PC-9 (cell line): ENCODE results near the gene PKLR. TPM values are rescaled to one million over a fixed set of nuclear protein-coding genes. Genes with fewer than 3 reads are reported as not detected.

ENCODE experiments used
- BruUV-seq: library from RNA; stranded (reverse); fragments of 400-500 nt; replicated peaks from 2 replicates; lab custom pipeline; 2021; lab: Mats Ljungman, UMichigan
- CTCF ChIA-PET: fragments of 300-600 bp; sonication (Branson Sonifier 250); formaldehyde crosslinking; loops from one replicate; lab custom pipeline; 2022; ENCODE audit warnings: antibody characterized with exemption; lab: Charles Lee
- POLR2A ChIA-PET: fragments of 300-600 bp; sonication (Branson Sonifier 250); formaldehyde crosslinking; loops from one replicate; lab custom pipeline; 2022; ENCODE audit warnings: antibody characterized with exemption; ENCODE audit not compliant: unreplicated experiment; lab: Charles Lee
- DNase-seq, 2 experiments: peaks; one replicate each; pipeline versions ENCODE4 v3.0.0 to v3.0.0-alpha.2; 2015 to 2022; ENCODE audit warnings: mixed read lengths in 1 of 2
- H2AFZ ChIP-seq: fragments of 200-600 bp; sonication (generic); 2 replicates; pipeline ENCODE4 v1.8.1; 2017; ENCODE audit warnings: antibody characterized with exemption
- H3F3A ChIP-seq: fragments of 200-600 bp; sonication (generic); 2 replicates; pipeline ENCODE4 v1.8.1; 2017; ENCODE audit warnings: antibody characterized with exemption, mild to moderate bottlenecking, low read depth; ENCODE audit not compliant: insufficient read depth
- H3K27ac ChIP-seq: fragments of 200-600 bp; sonication (generic); 2 replicates; pipeline ENCODE4 v1.6.1; 2016; ENCODE audit warnings: mixed run types
- H3K27me3 ChIP-seq: fragments of 200-600 bp; sonication (generic); 2 replicates; pipeline ENCODE4 v1.6.1; 2016; ENCODE audit warnings: low read depth, mixed run types; ENCODE audit not compliant: insufficient read depth
- H3K36me3 ChIP-seq: fragments of 200-600 bp; sonication (generic); 2 replicates; pipeline ENCODE4 v1.6.1; 2016; ENCODE audit warnings: low read depth, mixed run types
- H3K4me1 ChIP-seq: fragments of 200-600 bp; sonication (generic); replicated peaks from 2 replicates; pipeline ENCODE4 v1.6.1; 2016; ENCODE audit warnings: mixed run types; ENCODE audit not compliant: insufficient read depth
- H3K4me2 ChIP-seq: fragments of 200-600 bp; sonication (generic); 2 replicates; pipeline ENCODE4 v1.6.1; 2017; ENCODE audit warnings: mixed run types
- H3K4me3 ChIP-seq: fragments of 200-600 bp; sonication (generic); 2 replicates; pipeline ENCODE4 v1.6.1; 2016; ENCODE audit warnings: mixed run types
- H3K79me2 ChIP-seq: fragments of 200-600 bp; sonication (generic); 2 replicates; pipeline ENCODE4 v1.6.1; 2017; ENCODE audit warnings: low read depth, mixed run types
- H3K9me2 ChIP-seq: fragments of 200-600 bp; sonication (generic); 2 replicates; pipeline ENCODE4 v1.8.1; 2017; ENCODE audit warnings: mild to moderate bottlenecking; ENCODE audit not compliant: insufficient read depth
- H3K9me3 ChIP-seq: fragments of 200-600 bp; sonication (generic); 2 replicates; pipeline ENCODE4 v1.8.1; 2016; ENCODE audit warnings: low read depth; ENCODE audit not compliant: insufficient read depth
- H4K20me1 ChIP-seq: fragments of 200-600 bp; sonication (generic); 2 replicates; pipeline ENCODE4 v1.8.1; 2017; ENCODE audit not compliant: insufficient read depth
- CTCF ChIP-seq: fragments of 200-600 bp; sonication (generic); conservative IDR thresholded peaks from 2 replicates; pipeline ENCODE4 v1.6.1; 2017; ENCODE audit warnings: mixed run types, antibody characterized with exemption, mild to moderate bottlenecking, moderate library complexity
- EZH2 ChIP-seq: fragments of 200-600 bp; sonication (generic); IDR thresholded peaks from 2 replicates; pipeline ENCODE4 v1.8.0; 2017; ENCODE audit warnings: antibody characterized with exemption, low read depth
- intact Hi-C: fragments of 100-400 bp; cut with micrococcal nuclease; formaldehyde crosslinking; loops from one replicate; pipeline ENCODE4 v1.10.0; 2022; ENCODE audit not compliant: unreplicated experiment
- total RNA-seq: library from RNA; stranded (reverse); gene quantifications from 2 replicates; pipeline ENCODE4 v1.2.3, GENCODE V29; 2021

Gene PKLR
- total RNA-seq, 1 experiment from 2014 or later: not detected

GRCh38 chr1:155256058-155256852 is 45.0 kb downstream of the PKLR start:
- Histone ChIP-seq H3K27me3 (no peaks in the 10 kb centered on the region), H3K36me3 (peaks cover 5% of the 10 kb centered on the region; the same call in 1 of the 2 replicates), H2AFZ (no peak overlapping the region), H3K27ac (no peak overlapping the region), H3F3A (peaks cover 26% of the 10 kb centered on the region), H3K79me2 (peaks cover 27% of the 10 kb centered on the region), H3K4me1 (peaks cover 23% of the 10 kb centered on the region), H3K4me3 (no peak overlapping the region), H4K20me1 (no peaks in the 10 kb centered on the region), H3K9me3 (no peaks in the 10 kb centered on the region), H3K9me2 (no peaks in the 10 kb centered on the region), H3K4me2 (no peak overlapping the region)
- CTCF ChIA-PET: no interaction called here
- TF ChIP-seq CTCF (no peak), EZH2 (no peak)
- POLR2A ChIA-PET: no interaction called here
- DNase-seq: no peak
- intact Hi-C loops: loop anchor here (10.0 kb wide), 1 partner anchor 249 kb away; no protein-coding TSS in a partner anchor
- BruUV-seq: no TSS peak

GRCh38 chr1:155255243-155256007 is 45.8 kb downstream of the PKLR start, which contains the start of gene ENTREP3:
ENTREP3 (minus strand) TSS chr1:155255483; CDS start chr1:155254877, 606 bp downstream.
- H3K4me1 ChIP-seq: peaks cover 15% of the 10 kb centered on the region
- peak within 1 kb of the TSS; percentile 91 for H2AFZ ChIP-seq
- peaks cover 23% of the 10 kb centered on the region; the same call in 1 of the 2 replicates for H3F3A ChIP-seq
- no peaks in the 10 kb centered on the region for H3K9me2 ChIP-seq
- peak within 1 kb of the TSS; percentile 97 for H3K4me2 ChIP-seq
- intact Hi-C loops: loop anchor here (10.0 kb wide), 1 partner anchor 249 kb away; no protein-coding TSS in a partner anchor
- no peaks in the 10 kb centered on the region for H3K27me3 ChIP-seq
- peaks cover 5% of the 10 kb centered on the region; the same call in 1 of the 2 replicates for H3K36me3 ChIP-seq
- no peak for TF ChIP-seq CTCF
- TF ChIP-seq EZH2: no peak
- no peak within 1 kb of the TSS for H3K27ac ChIP-seq
- no TSS peak for BruUV-seq
- no peaks in the 10 kb centered on the region for H3K9me3 ChIP-seq
- peak within 1 kb of the TSS; percentile 81 for H3K4me3 ChIP-seq
- peak; percentile 52 to 76 for DNase-seq
- CTCF ChIA-PET: interaction anchor here (0.6 to 0.7 kb wide), 2 partner anchors 62 to 929 kb away, joined by 3 to 5 read pairs; no protein-coding TSS in a partner anchor
- H3K79me2 ChIP-seq: peaks cover 18% of the 10 kb centered on the region
- no peaks in the 10 kb centered on the region for H4K20me1 ChIP-seq
- POLR2A ChIA-PET: interaction anchor here (0.6 kb wide), 1 partner anchor 613 kb away, joined by 6 read pairs; no protein-coding TSS in a partner anchor

- Histone ChIP-seq H3K4me2 (peak overlapping the region; percentile 97), H3K36me3 (peaks cover 5% of the 10 kb centered on the region; the same call in 1 of the 2 replicates), H3K27me3 (no peaks in the 10 kb centered on the region), H3K4me1 (peaks cover 13% of the 10 kb centered on the region), H3K27ac (no peak overlapping the region), H3K4me3 (peak overlapping the region; percentile 81), H3K9me3 (no peaks in the 10 kb centered on the region), H3K9me2 (no peaks in the 10 kb centered on the region), H3F3A (peaks cover 26% of the 10 kb centered on the region; the same call in 1 of the 2 replicates), H4K20me1 (no peaks in the 10 kb centered on the region), H2AFZ (peak overlapping the region; percentile 91), H3K79me2 (peaks cover 14% of the 10 kb centered on the region)
- intact Hi-C loops: loop anchor here (10.0 kb wide), 1 partner anchor 250 kb away; no protein-coding TSS in a partner anchor
- BruUV-seq: TSS peak; percentile 26
- ChIA-PET CTCF (interaction anchor here (0.6 to 0.7 kb wide), 2 partner anchors 63 to 928 kb away, joined by 3 to 5 read pairs; no protein-coding TSS in a partner anchor), POLR2A (interaction anchor here (0.6 kb wide), 1 partner anchor 614 kb away, joined by 6 read pairs; no protein-coding TSS in a partner anchor)
- TF ChIP-seq EZH2 (no peak), CTCF (no peak)
- DNase-seq: no peak
Measured at GRCh38 chr1:155254714-155255242, 46.5 kb downstream of the PKLR start.
